Smooth muscle cell (in vitro differentiated cells): ENCODE measurements around the gene HOXA7. TPM values are rescaled to one million over a fixed set of nuclear protein-coding genes. Genes with fewer than 3 reads are reported as not detected.

ENCODE experiments used
- DNase-seq: peaks from one replicate; lab custom pipeline; 2025; ENCODE audit not compliant: unreplicated experiment; lab: John Stamatoyannopoulos, UW
- H2AFZ ChIP-seq: fragments of 200-600 bp; sonication (generic); 2 replicates; pipeline ENCODE4 v1.6.0; 2016; ENCODE audit warnings: antibody characterized with exemption, low read depth, mild to moderate bottlenecking
- H3F3A ChIP-seq: fragments of 200-600 bp; sonication (generic); 2 replicates; pipeline ENCODE4 v1.6.0; 2017; ENCODE audit warnings: antibody characterized with exemption, low read depth
- H3K27ac ChIP-seq: fragments of 200-600 bp; sonication (generic); 2 replicates; pipeline ENCODE4 v1.5.1; 2016; ENCODE audit warnings: low read depth, mild to moderate bottlenecking
- H3K27me3 ChIP-seq: fragments of 200-600 bp; sonication (generic); 2 replicates; pipeline ENCODE4 v1.6.1; 2016; ENCODE audit warnings: low read depth, mild to moderate bottlenecking
- H3K36me3 ChIP-seq: fragments of 200-600 bp; sonication (generic); 2 replicates; pipeline ENCODE4 v1.5.1; 2016; ENCODE audit warnings: low read depth
- H3K4me1 ChIP-seq: fragments of 200-600 bp; sonication (generic); 2 replicates; pipeline ENCODE4 v1.5.1; 2016; ENCODE audit warnings: low read depth
- H3K4me2 ChIP-seq: fragments of 200-600 bp; sonication (generic); 2 replicates; pipeline ENCODE4 v1.6.0; 2016; ENCODE audit warnings: mild to moderate bottlenecking
- H3K4me3 ChIP-seq: fragments of 200-600 bp; sonication (generic); 2 replicates; pipeline ENCODE4 v1.5.1; 2016; ENCODE audit warnings: mild to moderate bottlenecking
- H3K79me2 ChIP-seq: fragments of 200-600 bp; sonication (generic); 2 replicates; pipeline ENCODE4 v1.6.0; 2016; ENCODE audit warnings: low read depth, mild to moderate bottlenecking
- H3K9ac ChIP-seq: fragments of 200-600 bp; sonication (generic); 2 replicates; pipeline ENCODE4 v1.6.0; 2016; ENCODE audit warnings: low read depth
- H3K9me3 ChIP-seq: fragments of 200-600 bp; sonication (generic); replicated peaks from 2 replicates; pipeline ENCODE4 v1.5.1; 2016; ENCODE audit warnings: low read depth
- H4K20me1 ChIP-seq: fragments of 200-600 bp; sonication (generic); 2 replicates; pipeline ENCODE4 v1.6.0; 2016; ENCODE audit warnings: low read depth
- CTCF ChIP-seq: fragments of 200-600 bp; sonication (generic); IDR thresholded peaks from 2 replicates; pipeline ENCODE4 v1.5.1; 2017; ENCODE audit warnings: borderline replicate concordance, mild to moderate bottlenecking, antibody characterized with exemption; ENCODE audit not compliant: insufficient read depth, poor library complexity, severe bottlenecking
- WGBS: methylation state at CpG from one replicate; pipeline ENCODE4 v1.1.7; 2016; ENCODE audit warnings: low lambda C conversion rate; 5-methylcytosine and 5-hydroxymethylcytosine counted together
- polyA plus RNA-seq: library from polyadenylated mRNA; unstranded; fragments of >200 nt; fragmentation: Nextera tagmentation; extraction: Ambion mirVana; gene quantifications from 2 replicates; pipeline ENCODE4 v1.2.1, GENCODE V29; 2016
- total RNA-seq: library from RNA; depleted of rRNA; stranded (reverse); fragments of >200 nt; gene quantifications from 2 replicates; pipeline ENCODE4 v1.2.3, GENCODE V29; 2014

The HOXA7 gene
- total and polyA plus RNA-seq, 2 experiments from 2014 or later = 0.72 to 1.2 TPM

- Histone ChIP-seq H3K4me3 (peak overlapping the region; percentile 60), H3K27ac (peak overlapping the region; percentile 69), H3K4me2 (peak overlapping the region; percentile 89), H3K4me1 (peaks cover 12% of the 10 kb centered on the region), H4K20me1 (peaks cover 6% of the 10 kb centered on the region), H3K36me3 (no peaks in the 10 kb centered on the region), H3F3A (peaks cover 9% of the 10 kb centered on the region), H3K9me3 (no peaks in the 10 kb centered on the region), H3K27me3 (no peaks in the 10 kb centered on the region), H3K9ac (peak overlapping the region; percentile 69), H3K79me2 (peaks cover 80% of the 10 kb centered on the region), H2AFZ (peak overlapping the region; percentile 0)
- no peak for DNase-seq
- under 1% methylated on average over 72 of the region's 72 CpGs for WGBS
- TF ChIP-seq CTCF = no peak
These were observed 28.0 kb upstream of the HOXA7 start for GRCh38 chr7:27184337-27185012.

- Histone ChIP-seq H3K9me3 (no peaks in the 10 kb centered on the region), H3K79me2 (peaks cover 80% of the 10 kb centered on the region), H3K4me1 (peaks cover 12% of the 10 kb centered on the region), H2AFZ (peak overlapping the region; percentile 0), H3K9ac (peak overlapping the region; percentile 69), H3F3A (peaks cover 9% of the 10 kb centered on the region), H3K27me3 (no peaks in the 10 kb centered on the region), H3K4me2 (peak overlapping the region; percentile 89), H3K4me3 (peak overlapping the region; percentile 60), H4K20me1 (peaks cover 6% of the 10 kb centered on the region), H3K36me3 (no peaks in the 10 kb centered on the region), H3K27ac (peak overlapping the region; percentile 69)
- DNase-seq = no peak
- under 1% methylated on average over 30 of the region's 30 CpGs for WGBS
- no peak for TF ChIP-seq CTCF
These were observed 27.3 kb upstream of the HOXA7 start for GRCh38 chr7:27183682-27184336.

- no peak overlapping the region for H2AFZ ChIP-seq
- no peaks in the 10 kb centered on the region for H3K36me3 ChIP-seq
- no peaks in the 10 kb centered on the region for H3K9me3 ChIP-seq
- DNase-seq = no peak
- peak overlapping the region; percentile 60 for H3K4me3 ChIP-seq
- H3K27ac ChIP-seq = peak overlapping the region; percentile 69
- peak overlapping the region; percentile 89 for H3K4me2 ChIP-seq
- H3K79me2 ChIP-seq = peaks cover 80% of the 10 kb centered on the region
- peaks cover 12% of the 10 kb centered on the region for H3K4me1 ChIP-seq
- H3F3A ChIP-seq = peaks cover 9% of the 10 kb centered on the region
- H3K9ac ChIP-seq = peak overlapping the region; percentile 69
- H4K20me1 ChIP-seq = peaks cover 10% of the 10 kb centered on the region
- no peak for TF ChIP-seq CTCF
- no peaks in the 10 kb centered on the region for H3K27me3 ChIP-seq
- 4% methylated on average over 39 of the region's 39 CpGs for WGBS
These were observed 26.6 kb upstream of the HOXA7 start for GRCh38 chr7:27182861-27183681.
